Spleen (tissue), 7 donors: Measurements from ENCODE around the gene IL17REL.

ENCODE experiments used
- POLR2A ChIP-seq, 3 donors: fragments of 450-650 bp; IDR thresholded peaks; one replicate each; pipeline ENCODE4 v1.5.1; 2017; ENCODE audit warnings: antibody characterized with exemption in 3 of 3, mild to moderate bottlenecking in 1 of 3
- POLR2AphosphoS5 ChIP-seq, 3 donors: sonication (generic); formaldehyde crosslinking; IDR thresholded peaks; one replicate each; pipeline ENCODE4 v1.5.1; 2017; ENCODE audit warnings: antibody characterized with exemption in 3 of 3
- TF ChIP-seq, protein P1 (sequence below), 11 experiments: fragments of 200-600 bp in 7 of 11; fragments of 450-650 bp in 4 of 11; sonication (generic) in 4 of 11; IDR thresholded peaks in 8 of 11; conservative IDR thresholded peaks in 3 of 11; 1 replicate in 7 of 11; 2 replicates in 4 of 11; pipeline versions ENCODE4 v1.4.0 to v1.8.0; 2016 to 2021; ENCODE audit warnings: antibody characterized with exemption in 11 of 11, inconsistent platforms in 4 of 11, mild to moderate bottlenecking in 1 of 11
- donor health status: DM: no; HTN: no; CAD: no; lungs with moderate emphysema.
- donor health status: DM: no; HTN: no; CAD: no.
- donor health status: DM: no; HTN: no; CAD: no.

GRCh38 chr22:50018608-50019285 is 6.2 kb upstream of the IL17REL start:
- TF ChIP-seq POLR2A (IDR thresholded peaks at IDR 0.05), result no peak
- TF ChIP-seq, protein P1, sequence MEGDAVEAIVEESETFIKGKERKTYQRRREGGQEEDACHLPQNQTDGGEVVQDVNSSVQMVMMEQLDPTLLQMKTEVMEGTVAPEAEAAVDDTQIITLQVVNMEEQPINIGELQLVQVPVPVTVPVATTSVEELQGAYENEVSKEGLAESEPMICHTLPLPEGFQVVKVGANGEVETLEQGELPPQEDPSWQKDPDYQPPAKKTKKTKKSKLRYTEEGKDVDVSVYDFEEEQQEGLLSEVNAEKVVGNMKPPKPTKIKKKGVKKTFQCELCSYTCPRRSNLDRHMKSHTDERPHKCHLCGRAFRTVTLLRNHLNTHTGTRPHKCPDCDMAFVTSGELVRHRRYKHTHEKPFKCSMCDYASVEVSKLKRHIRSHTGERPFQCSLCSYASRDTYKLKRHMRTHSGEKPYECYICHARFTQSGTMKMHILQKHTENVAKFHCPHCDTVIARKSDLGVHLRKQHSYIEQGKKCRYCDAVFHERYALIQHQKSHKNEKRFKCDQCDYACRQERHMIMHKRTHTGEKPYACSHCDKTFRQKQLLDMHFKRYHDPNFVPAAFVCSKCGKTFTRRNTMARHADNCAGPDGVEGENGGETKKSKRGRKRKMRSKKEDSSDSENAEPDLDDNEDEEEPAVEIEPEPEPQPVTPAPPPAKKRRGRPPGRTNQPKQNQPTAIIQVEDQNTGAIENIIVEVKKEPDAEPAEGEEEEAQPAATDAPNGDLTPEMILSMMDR (IDR thresholded peaks at IDR 0.05 in 8 of 11, conservative IDR thresholded peaks at IDR 0.05 in 3 of 11), result no peak
- TF ChIP-seq POLR2AphosphoS5 (IDR thresholded peaks at IDR 0.05), result no peak
